Kidney epithelial cell (primary cell): ENCODE measurements around the gene COMMD2. TPM values are rescaled to one million over a fixed set of nuclear protein-coding genes. Genes with fewer than 3 reads are reported as not detected.

ENCODE experiments used
- DNase-seq: peaks from one replicate; pipeline ENCODE4 v3.0.0-alpha.2; 2010; ENCODE audit warnings: low read depth
- H3K27me3 ChIP-seq: 2 replicates; pipeline ENCODE4 v1.6.0; 2011; ENCODE audit warnings: low read length; ENCODE audit not compliant: control insufficient read depth, insufficient read depth
- H3K36me3 ChIP-seq: 2 replicates; pipeline ENCODE4 v1.5.1; 2011; ENCODE audit warnings: low read length; ENCODE audit not compliant: control insufficient read depth, insufficient read depth
- H3K4me3 ChIP-seq: 2 replicates; pipeline ENCODE4 v1.5.1; 2011; ENCODE audit warnings: low read depth, mild to moderate bottlenecking, control low read depth, low read length
- CTCF ChIP-seq: IDR thresholded peaks from 2 replicates; pipeline ENCODE4 v1.5.1; 2011; ENCODE audit warnings: mild to moderate bottlenecking, moderate library complexity, low read length, control low read depth, inconsistent platforms; ENCODE audit not compliant: insufficient read depth, poor library complexity, severe bottlenecking
- total RNA-seq: library from RNA; depleted of rRNA; stranded (reverse); fragments of >200 nt; gene quantifications from 2 replicates; pipeline ENCODE4 v1.2.3, GENCODE V29; 2015

COMMD2 gene
- total RNA-seq, 1 donor from 2014 or later: 31.9 TPM

GRCh38 chr3:149792452-149793270 lies 40.4 kb upstream of the COMMD2 start, which contains the start of gene ANKUB1:
ANKUB1 (minus strand) TSS chr3:149792554; CDS start chr3:149792366, 188 bp downstream.
- Histone ChIP-seq H3K36me3 (no peaks in the 10 kb centered on the region), H3K4me3 (no peak within 1 kb of the TSS), H3K27me3 (no peaks in the 10 kb centered on the region)
- no peak for DNase-seq
- no peak for TF ChIP-seq CTCF

GRCh38 chr3:149790698-149791097 lies 38.4 kb upstream of the COMMD2 start:
- Histone ChIP-seq H3K27me3 (no peaks in the 10 kb centered on the region), H3K36me3 (no peaks in the 10 kb centered on the region), H3K4me3 (no peak overlapping the region)
- TF ChIP-seq CTCF: no peak
- DNase-seq: no peak

GRCh38 chr3:149790268-149790667 lies 38.0 kb upstream of the COMMD2 start:
- no peak for TF ChIP-seq CTCF
- DNase-seq: peak; percentile 16
- H3K27me3 ChIP-seq: no peaks in the 10 kb centered on the region
- H3K4me3 ChIP-seq: no peak overlapping the region
- H3K36me3 ChIP-seq: no peaks in the 10 kb centered on the region

- TF ChIP-seq CTCF: no peak
- DNase-seq: no peak
- Histone ChIP-seq H3K27me3 (no peaks in the 10 kb centered on the region), H3K4me3 (no peak overlapping the region), H3K36me3 (no peaks in the 10 kb centered on the region)
Observed at GRCh38 chr3:149784064-149784704, 31.9 kb upstream of the COMMD2 start.

GRCh38 chr3:149783576-149783975 lies 31.3 kb upstream of the COMMD2 start:
- H3K36me3 ChIP-seq: no peaks in the 10 kb centered on the region
- no peak for TF ChIP-seq CTCF
- DNase-seq: peak; percentile 43
- H3K27me3 ChIP-seq: no peaks in the 10 kb centered on the region
- H3K4me3 ChIP-seq: no peak overlapping the region
